ENCODE results near the gene DRC7.

DNA sequence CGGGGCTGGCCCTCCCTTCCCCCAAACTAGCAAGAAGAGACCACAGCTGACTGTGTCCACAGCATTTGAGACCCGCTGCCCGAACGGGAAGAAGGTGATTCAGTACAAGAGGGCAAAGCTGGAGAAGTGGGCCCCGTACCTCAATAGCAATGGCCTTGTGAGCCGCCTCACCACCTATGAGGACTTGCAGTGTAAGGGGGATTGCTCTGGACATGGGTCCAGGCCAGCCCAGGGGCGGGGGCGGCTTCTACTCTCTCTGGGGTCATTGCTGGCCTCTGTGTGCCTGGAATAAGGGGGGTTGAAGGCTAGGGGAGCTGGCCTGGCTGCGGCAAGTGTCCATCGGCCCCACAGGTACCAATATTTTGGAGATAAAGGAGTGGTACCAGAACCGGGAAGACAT lies 28.0 kb downstream of the DRC7 start:
- TF ChIP-seq EZH2 (IDR thresholded peaks at IDR 0.05; ENCODE audit: insufficient read depth, poor library complexity, severe bottlenecking): no peak
- no peak for TF ChIP-seq EZH2phosphoT487 (IDR thresholded peaks at IDR 0.05; ENCODE audit: insufficient read depth, low read depth)

Measured in GM23248 (cell line).